ENCODE measurements around the gene GPR137. TPM values are rescaled to one million over a fixed set of nuclear protein-coding genes. Genes with fewer than 3 reads are reported as not detected.

Gene GPR137
- total RNA-seq, 1 donor: 10.8 TPM

DNA sequence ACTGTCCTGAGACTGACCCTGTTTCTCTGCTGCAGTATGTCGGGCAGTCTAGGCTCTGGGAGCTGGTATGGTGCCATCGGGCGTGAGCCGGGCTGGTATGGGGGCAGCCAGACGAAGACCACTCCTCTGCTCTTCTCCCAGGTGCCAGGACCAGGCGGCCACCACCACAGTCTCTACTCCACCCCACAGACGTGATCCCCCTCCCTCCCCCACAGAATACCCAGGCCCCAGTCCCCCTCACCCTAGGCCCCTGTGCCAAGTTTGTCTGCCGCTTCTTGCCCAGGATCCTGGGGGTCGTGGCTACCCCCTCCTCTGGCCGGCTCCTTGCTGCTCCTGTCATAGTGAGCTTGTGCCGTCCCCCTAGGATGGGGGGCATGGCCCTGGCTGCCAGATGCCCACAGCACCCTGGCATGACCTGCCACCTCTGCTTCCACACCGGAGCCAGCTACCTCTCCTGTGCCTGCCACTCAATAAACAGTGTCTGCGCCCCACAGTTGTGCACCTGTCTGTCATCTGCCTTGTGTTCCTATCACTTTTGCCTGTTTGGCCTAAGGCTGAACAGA lies 3.4 kb downstream of the GPR137 start:
- H3K4me3 ChIP-seq (ENCODE audit: low read depth, low read length): no peak overlapping the region
- no peak for DNase-seq (ENCODE audit: low read depth)
- TF ChIP-seq, protein P1, sequence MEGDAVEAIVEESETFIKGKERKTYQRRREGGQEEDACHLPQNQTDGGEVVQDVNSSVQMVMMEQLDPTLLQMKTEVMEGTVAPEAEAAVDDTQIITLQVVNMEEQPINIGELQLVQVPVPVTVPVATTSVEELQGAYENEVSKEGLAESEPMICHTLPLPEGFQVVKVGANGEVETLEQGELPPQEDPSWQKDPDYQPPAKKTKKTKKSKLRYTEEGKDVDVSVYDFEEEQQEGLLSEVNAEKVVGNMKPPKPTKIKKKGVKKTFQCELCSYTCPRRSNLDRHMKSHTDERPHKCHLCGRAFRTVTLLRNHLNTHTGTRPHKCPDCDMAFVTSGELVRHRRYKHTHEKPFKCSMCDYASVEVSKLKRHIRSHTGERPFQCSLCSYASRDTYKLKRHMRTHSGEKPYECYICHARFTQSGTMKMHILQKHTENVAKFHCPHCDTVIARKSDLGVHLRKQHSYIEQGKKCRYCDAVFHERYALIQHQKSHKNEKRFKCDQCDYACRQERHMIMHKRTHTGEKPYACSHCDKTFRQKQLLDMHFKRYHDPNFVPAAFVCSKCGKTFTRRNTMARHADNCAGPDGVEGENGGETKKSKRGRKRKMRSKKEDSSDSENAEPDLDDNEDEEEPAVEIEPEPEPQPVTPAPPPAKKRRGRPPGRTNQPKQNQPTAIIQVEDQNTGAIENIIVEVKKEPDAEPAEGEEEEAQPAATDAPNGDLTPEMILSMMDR (IDR thresholded peaks at IDR 0.05; ENCODE audit: insufficient read depth, low read depth, low read length): no peak

- no peak overlapping the region for H3K4me3 ChIP-seq (ENCODE audit: low read depth, low read length)
- TF ChIP-seq, protein P1 (IDR thresholded peaks at IDR 0.05; ENCODE audit: insufficient read depth, low read depth, low read length): no peak
- no peak for DNase-seq (ENCODE audit: low read depth)
Measured at GRCh38 chr11:64290352-64291261, 5.0 kb downstream of the GPR137 start.

- H3K4me3 ChIP-seq (ENCODE audit: low read depth, low read length): no peak within 1 kb of the TSS
- no peak for DNase-seq (ENCODE audit: low read depth)
- TF ChIP-seq, protein P1 (IDR thresholded peaks at IDR 0.05; ENCODE audit: insufficient read depth, low read depth, low read length): no peak
Measured at GRCh38 chr11:64291262-64291751, 5.7 kb downstream of the GPR137 start, which contains the start of gene KCNK4. Gene KCNK4, plus strand, starts transcription at chr11:64291302. Its CDS starts 1,717 bp downstream, at chr11:64293019.

DNA sequence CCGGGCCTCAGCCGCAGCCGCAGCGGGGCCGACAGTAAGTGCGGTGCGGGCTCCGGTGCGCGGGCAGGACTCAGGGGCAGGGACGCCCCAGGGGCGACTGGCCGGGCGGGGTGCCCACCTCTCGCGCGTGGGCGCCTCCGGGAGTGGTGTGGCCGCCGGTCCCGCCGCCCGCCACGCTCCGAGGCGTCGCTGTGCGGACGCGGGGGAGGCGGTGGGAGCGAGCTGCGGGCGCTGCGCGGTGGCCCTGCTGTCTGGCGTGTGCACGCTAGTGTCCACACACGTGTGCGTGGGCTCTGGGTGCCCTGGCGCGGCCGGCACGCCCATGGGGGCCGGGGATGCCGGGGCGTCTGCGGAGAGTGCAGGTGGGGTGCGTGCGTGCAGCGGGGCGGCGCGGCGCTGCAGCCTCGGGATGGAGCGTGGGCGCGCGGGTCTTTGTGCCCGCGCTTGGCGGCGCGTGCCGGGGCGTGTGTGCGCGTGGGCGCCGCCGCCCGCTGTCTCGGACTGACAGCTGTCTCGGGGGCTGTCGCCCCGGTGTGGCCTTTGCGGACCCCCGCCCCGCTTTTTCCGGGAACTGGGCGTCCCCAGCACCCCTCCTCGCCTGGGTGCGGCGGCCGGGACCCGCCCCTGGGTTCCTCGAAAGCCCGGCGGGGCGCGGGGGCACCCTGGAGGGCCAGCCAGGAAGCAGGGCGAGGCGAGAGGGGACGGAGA lies 6.3 kb downstream of the GPR137 start:
- H3K4me3 ChIP-seq (ENCODE audit: low read depth, low read length): peak overlapping the region; percentile 23
- DNase-seq (ENCODE audit: low read depth): no peak
- TF ChIP-seq, protein P1 (IDR thresholded peaks at IDR 0.05; ENCODE audit: insufficient read depth, low read depth, low read length): no peak

DNA sequence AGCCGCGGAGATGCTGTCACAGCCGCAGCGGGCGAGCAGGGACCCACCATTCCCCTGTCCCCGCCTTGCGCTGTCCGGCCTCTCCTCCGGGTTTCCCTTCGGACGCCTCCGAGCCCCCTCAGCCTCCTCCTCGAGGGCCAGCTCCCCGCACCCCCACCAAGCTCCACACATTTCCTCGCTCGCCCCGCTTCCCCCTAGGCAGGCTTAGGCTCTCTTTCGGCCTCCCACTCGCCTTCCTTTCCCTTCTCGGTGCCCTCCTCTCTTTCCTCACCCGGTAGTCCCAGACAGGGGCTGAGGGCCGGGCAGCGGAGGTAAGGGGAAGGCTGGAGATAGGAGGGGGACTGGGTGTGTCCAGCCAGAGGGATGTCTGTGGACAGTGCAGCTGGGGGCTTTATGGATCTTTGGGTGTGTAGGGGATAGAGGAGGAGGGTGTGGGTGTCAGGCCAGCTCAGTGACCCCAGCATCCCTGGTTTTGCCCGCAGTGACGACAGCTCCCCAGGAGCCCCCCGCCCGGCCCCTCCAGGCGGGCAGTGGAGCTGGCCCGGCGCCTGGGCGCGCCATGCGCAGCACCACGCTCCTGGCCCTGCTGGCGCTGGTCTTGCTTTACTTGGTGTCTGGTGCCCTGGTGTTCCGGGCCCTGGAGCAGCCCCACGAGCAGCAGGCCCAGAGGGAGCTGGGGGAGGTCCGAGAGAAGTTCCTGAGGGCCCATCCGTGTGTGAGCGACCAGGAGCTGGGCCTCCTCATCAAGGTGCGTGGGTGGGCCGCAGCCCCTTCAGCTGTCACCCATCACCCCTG lies 7.0 kb downstream of the GPR137 start:
- TF ChIP-seq, protein P1 (IDR thresholded peaks at IDR 0.05; ENCODE audit: insufficient read depth, low read depth, low read length): no peak
- DNase-seq (ENCODE audit: low read depth): no peak

GRCh38 chr11:64294774-64295173 lies 9.1 kb downstream of the GPR137 start:
- DNase-seq (ENCODE audit: low read depth): no peak

More for the DNA sequence above, 7.0 kb downstream of the GPR137 start:
- peak overlapping the region; percentile 23 for H3K4me3 ChIP-seq (ENCODE audit: low read depth, low read length)

More at GRCh38 chr11:64294774-64295173, 9.1 kb downstream of the GPR137 start:
- TF ChIP-seq, protein P1 (IDR thresholded peaks at IDR 0.05; ENCODE audit: insufficient read depth, low read depth, low read length): no peak
- no peak overlapping the region for H3K4me3 ChIP-seq (ENCODE audit: low read depth, low read length)

Measured in fibroblast of villous mesenchyme (primary cell).